BJ (cell line): ENCODE measurements around the gene CALCOCO1. TPM values are rescaled to one million over a fixed set of nuclear protein-coding genes. Genes with fewer than 3 reads are reported as not detected.

Experiments
- CTCF ChIA-PET: fragments of 350-600 bp; formaldehyde crosslinking; extraction: SDS; loops from one replicate; lab custom pipeline; 2021; ENCODE audit warnings: antibody characterized with exemption, inconsistent platforms; lab: Yijun Ruan, JAX
- POLR2A ChIA-PET: fragments of 300-600 bp; sonication (Branson Sonifier 250); formaldehyde crosslinking; extraction: SDS; loops from one replicate; lab custom pipeline; 2021; ENCODE audit warnings: antibody characterized with exemption; lab: Charles Lee
- DNase-seq: peaks from one replicate; pipeline ENCODE4 v3.0.0-alpha.2; 2011; ENCODE audit warnings: low read depth
- H3K27me3 ChIP-seq: 2 replicates; pipeline ENCODE4 v1.6.0; 2011; ENCODE audit warnings: low read length; ENCODE audit not compliant: control insufficient read depth, insufficient read depth
- H3K36me3 ChIP-seq: 2 replicates; pipeline ENCODE4 v1.5.1; 2011; ENCODE audit warnings: low read length; ENCODE audit not compliant: control insufficient read depth, insufficient read depth
- H3K4me3 ChIP-seq: 2 replicates; pipeline ENCODE4 v1.5.1; 2011; ENCODE audit warnings: low read depth, mild to moderate bottlenecking, control low read depth, low read length
- polyA plus RNA-seq: library from polyadenylated mRNA; depleted of rRNA; stranded (reverse); fragments of >200 nt; gene quantifications from 2 replicates; pipeline ENCODE4 v1.2.3, GENCODE V29; 2011
- TF ChIP-seq, protein P1 (sequence below): IDR thresholded peaks from 2 replicates; pipeline ENCODE4 v1.5.1; 2011; ENCODE audit warnings: low read depth, mild to moderate bottlenecking, control low read depth, inconsistent platforms, low read length, moderate library complexity; ENCODE audit not compliant: insufficient read depth

CALCOCO1 gene
- polyA plus RNA-seq, 1 experiment = 206 TPM

- CTCF ChIA-PET = interaction anchor here (1.8 to 14.9 kb wide), 3 partner anchors 10 to 28 kb away, joined by 7 to 263 read pairs (median 13); no protein-coding TSS in a partner anchor
- TF ChIP-seq, protein P1, sequence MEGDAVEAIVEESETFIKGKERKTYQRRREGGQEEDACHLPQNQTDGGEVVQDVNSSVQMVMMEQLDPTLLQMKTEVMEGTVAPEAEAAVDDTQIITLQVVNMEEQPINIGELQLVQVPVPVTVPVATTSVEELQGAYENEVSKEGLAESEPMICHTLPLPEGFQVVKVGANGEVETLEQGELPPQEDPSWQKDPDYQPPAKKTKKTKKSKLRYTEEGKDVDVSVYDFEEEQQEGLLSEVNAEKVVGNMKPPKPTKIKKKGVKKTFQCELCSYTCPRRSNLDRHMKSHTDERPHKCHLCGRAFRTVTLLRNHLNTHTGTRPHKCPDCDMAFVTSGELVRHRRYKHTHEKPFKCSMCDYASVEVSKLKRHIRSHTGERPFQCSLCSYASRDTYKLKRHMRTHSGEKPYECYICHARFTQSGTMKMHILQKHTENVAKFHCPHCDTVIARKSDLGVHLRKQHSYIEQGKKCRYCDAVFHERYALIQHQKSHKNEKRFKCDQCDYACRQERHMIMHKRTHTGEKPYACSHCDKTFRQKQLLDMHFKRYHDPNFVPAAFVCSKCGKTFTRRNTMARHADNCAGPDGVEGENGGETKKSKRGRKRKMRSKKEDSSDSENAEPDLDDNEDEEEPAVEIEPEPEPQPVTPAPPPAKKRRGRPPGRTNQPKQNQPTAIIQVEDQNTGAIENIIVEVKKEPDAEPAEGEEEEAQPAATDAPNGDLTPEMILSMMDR = no peak
- POLR2A ChIA-PET = no interaction called here
- H3K36me3 ChIP-seq = peaks cover 7% of the 10 kb centered on the region
- no peak overlapping the region for H3K4me3 ChIP-seq
- no peaks in the 10 kb centered on the region; the same call in 1 of the 2 replicates for H3K27me3 ChIP-seq
- no peak for DNase-seq
These were observed 2.4 kb upstream of the CALCOCO1 start for GRCh38 chr12:53729644-53730043.

GRCh38 chr12:53728206-53728605, 954 bp upstream of the CALCOCO1 start:
- DNase-seq = no peak
- ChIA-PET POLR2A (no interaction called here), CTCF (interaction anchor here (0.8 to 14.9 kb wide), 7 partner anchors 9 to 52 kb away, joined by 3 to 263 read pairs (median 5); partner anchors contain the start of gene ATP5MC2)
- peaks cover 15% of the 10 kb centered on the region for H3K36me3 ChIP-seq
- TF ChIP-seq, protein P1 = no peak
- no peaks in the 10 kb centered on the region; the same call in 1 of the 2 replicates for H3K27me3 ChIP-seq
- H3K4me3 ChIP-seq = no peak overlapping the region

GRCh38 chr12:53726946-53727309, 324 bp downstream of the CALCOCO1 start:
- Histone ChIP-seq H3K4me3 (peak overlapping the region; percentile 86), H3K27me3 (no peaks in the 10 kb centered on the region; the same call in 1 of the 2 replicates), H3K36me3 (peaks cover 23% of the 10 kb centered on the region)
- POLR2A ChIA-PET = no interaction called here
- DNase-seq = no peak
- CTCF ChIA-PET = interaction anchor here (0.6 to 14.9 kb wide), 8 partner anchors 10 to 299 kb away, joined by 3 to 263 read pairs (median 6); no protein-coding TSS in a partner anchor
- TF ChIP-seq, protein P1 = no peak

- TF ChIP-seq, protein P1 = no peak
- Histone ChIP-seq H3K4me3 (peak overlapping the region; percentile 86), H3K27me3 (no peaks in the 10 kb centered on the region), H3K36me3 (peaks cover 28% of the 10 kb centered on the region)
- ChIA-PET CTCF (interaction anchor here (0.7 to 14.9 kb wide), 7 partner anchors 11 to 300 kb away, joined by 3 to 263 read pairs (median 8); no protein-coding TSS in a partner anchor), POLR2A (no interaction called here)
- no peak for DNase-seq
These were observed 911 bp downstream of the CALCOCO1 start for GRCh38 chr12:53726341-53726740.

DNA sequence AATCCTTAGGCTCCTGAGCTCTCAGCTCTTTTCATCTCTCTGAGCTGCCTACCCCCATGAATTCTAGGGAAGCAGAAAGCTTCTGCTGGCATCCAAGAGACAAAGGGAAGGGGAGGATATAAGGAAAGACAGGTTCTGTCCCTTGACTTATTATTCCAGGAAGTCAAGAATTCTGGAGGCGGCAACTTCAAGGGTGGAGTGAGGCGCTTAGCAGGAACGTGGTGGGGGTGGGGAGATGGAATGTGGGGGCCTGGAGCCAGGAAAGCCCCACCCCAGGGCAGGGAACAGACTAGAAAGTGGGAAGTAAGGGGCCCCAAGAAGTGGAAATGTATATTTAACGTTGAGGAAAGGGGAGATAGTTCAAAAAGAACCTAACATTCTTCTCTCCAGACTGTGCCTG, 1.4 kb downstream of the CALCOCO1 start:
- no peak for DNase-seq
- peak overlapping the region; percentile 86 for H3K4me3 ChIP-seq
- no peaks in the 10 kb centered on the region for H3K27me3 ChIP-seq
- POLR2A ChIA-PET = no interaction called here
- CTCF ChIA-PET = interaction anchor here (0.9 to 14.9 kb wide), 4 partner anchors 14 to 23 kb away, joined by 3 to 263 read pairs (median 10); no protein-coding TSS in a partner anchor
- TF ChIP-seq, protein P1 = no peak
- H3K36me3 ChIP-seq = peaks cover 33% of the 10 kb centered on the region
